Nephron progenitor cell (in vitro differentiated cells): ENCODE measurements around the gene CYP24A1.

ENCODE experiments used
- DNase-seq: peaks from one replicate; pipeline ENCODE4 v3.0.0; 2021
- H3K27ac Mint-ChIP-seq: 2 replicates; pipeline ENCODE4 v1.8.0; 2021; ENCODE audit warnings: mild to moderate bottlenecking, moderate library complexity, mixed read lengths
- H3K27me3 Mint-ChIP-seq: 2 replicates; pipeline ENCODE4 v1.8.0; 2021; ENCODE audit warnings: mild to moderate bottlenecking, low read depth, mixed read lengths; ENCODE audit not compliant: poor library complexity
- H3K36me3 Mint-ChIP-seq: 2 replicates; pipeline ENCODE4 v1.8.0; 2021; ENCODE audit warnings: low read depth, mixed read lengths
- H3K4me1 Mint-ChIP-seq: 2 replicates; pipeline ENCODE4 v1.8.0; 2021; ENCODE audit warnings: mixed read lengths
- H3K4me3 Mint-ChIP-seq: 2 replicates; pipeline ENCODE4 v1.8.0; 2021; ENCODE audit warnings: mild to moderate bottlenecking, moderate library complexity, mixed read lengths
- H3K9me3 Mint-ChIP-seq: 2 replicates; pipeline ENCODE4 v1.8.0; 2021; ENCODE audit warnings: mild to moderate bottlenecking, moderate library complexity, mixed read lengths
- TF ChIP-seq, protein P1 (sequence below): fragments of 200-600 bp; sonication (generic); IDR thresholded peaks from 2 replicates; pipeline ENCODE4 v1.5.0; 2021; ENCODE audit warnings: antibody characterized with exemption

CYP24A1 gene

GRCh38 chr20:54193817-54194216 lies 20.0 kb upstream of the CYP24A1 start:
- no peaks in the 10 kb centered on the region for H3K36me3 Mint-ChIP-seq
- H3K27me3 Mint-ChIP-seq, result peaks cover 6% of the 10 kb centered on the region
- no peak overlapping the region for H3K27ac Mint-ChIP-seq
- H3K4me3 Mint-ChIP-seq, result no peak overlapping the region
- DNase-seq, result no peak
- peaks cover 15% of the 10 kb centered on the region for H3K4me1 Mint-ChIP-seq
- no peaks in the 10 kb centered on the region for H3K9me3 Mint-ChIP-seq
- TF ChIP-seq, protein P1, sequence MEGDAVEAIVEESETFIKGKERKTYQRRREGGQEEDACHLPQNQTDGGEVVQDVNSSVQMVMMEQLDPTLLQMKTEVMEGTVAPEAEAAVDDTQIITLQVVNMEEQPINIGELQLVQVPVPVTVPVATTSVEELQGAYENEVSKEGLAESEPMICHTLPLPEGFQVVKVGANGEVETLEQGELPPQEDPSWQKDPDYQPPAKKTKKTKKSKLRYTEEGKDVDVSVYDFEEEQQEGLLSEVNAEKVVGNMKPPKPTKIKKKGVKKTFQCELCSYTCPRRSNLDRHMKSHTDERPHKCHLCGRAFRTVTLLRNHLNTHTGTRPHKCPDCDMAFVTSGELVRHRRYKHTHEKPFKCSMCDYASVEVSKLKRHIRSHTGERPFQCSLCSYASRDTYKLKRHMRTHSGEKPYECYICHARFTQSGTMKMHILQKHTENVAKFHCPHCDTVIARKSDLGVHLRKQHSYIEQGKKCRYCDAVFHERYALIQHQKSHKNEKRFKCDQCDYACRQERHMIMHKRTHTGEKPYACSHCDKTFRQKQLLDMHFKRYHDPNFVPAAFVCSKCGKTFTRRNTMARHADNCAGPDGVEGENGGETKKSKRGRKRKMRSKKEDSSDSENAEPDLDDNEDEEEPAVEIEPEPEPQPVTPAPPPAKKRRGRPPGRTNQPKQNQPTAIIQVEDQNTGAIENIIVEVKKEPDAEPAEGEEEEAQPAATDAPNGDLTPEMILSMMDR, result no peak

GRCh38 chr20:54190217-54190616 lies 16.4 kb upstream of the CYP24A1 start:
- DNase-seq, result no peak
- H3K4me1 Mint-ChIP-seq, result peaks cover 5% of the 10 kb centered on the region
- no peak overlapping the region for H3K4me3 Mint-ChIP-seq
- peaks cover 7% of the 10 kb centered on the region for H3K27me3 Mint-ChIP-seq
- TF ChIP-seq, protein P1, result no peak
- H3K27ac Mint-ChIP-seq, result no peak overlapping the region
- no peaks in the 10 kb centered on the region for H3K9me3 Mint-ChIP-seq
- H3K36me3 Mint-ChIP-seq, result no peaks in the 10 kb centered on the region

DNA sequence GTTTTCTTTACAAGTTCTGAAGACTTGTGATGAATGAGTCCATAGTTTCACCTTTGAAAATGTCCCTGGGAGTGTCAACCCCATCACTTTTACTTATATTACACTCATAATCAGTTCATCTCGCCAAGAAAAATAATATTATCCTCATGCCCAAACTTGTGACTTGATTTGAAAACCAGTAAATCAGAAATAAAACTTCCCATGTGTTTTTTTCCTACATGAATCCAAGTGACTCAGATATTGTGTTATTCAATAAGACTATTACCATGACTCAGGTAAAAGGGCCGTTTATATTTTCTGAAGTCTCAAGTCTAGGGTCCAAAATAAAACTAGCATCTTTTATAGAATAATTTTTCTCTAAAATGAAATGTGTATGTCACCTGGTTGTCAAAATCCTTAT lies 15.8 kb upstream of the CYP24A1 start:
- Mint-ChIP-seq H3K27ac (no peak overlapping the region), H3K36me3 (no peaks in the 10 kb centered on the region)

GRCh38 chr20:54188132-54188849 lies 14.5 kb upstream of the CYP24A1 start:
- DNase-seq, result no peak
- H3K27me3 Mint-ChIP-seq, result peaks cover 4% of the 10 kb centered on the region
- no peak overlapping the region for H3K4me3 Mint-ChIP-seq
- no peak overlapping the region for H3K27ac Mint-ChIP-seq
- TF ChIP-seq, protein P1, result no peak
- no peaks in the 10 kb centered on the region for H3K4me1 Mint-ChIP-seq
- no peaks in the 10 kb centered on the region for H3K36me3 Mint-ChIP-seq
- H3K9me3 Mint-ChIP-seq, result no peaks in the 10 kb centered on the region

More for the DNA sequence above, 15.8 kb upstream of the CYP24A1 start:
- H3K4me1 Mint-ChIP-seq, result no peaks in the 10 kb centered on the region
- H3K9me3 Mint-ChIP-seq, result no peaks in the 10 kb centered on the region
- TF ChIP-seq, protein P1, result no peak
- peaks cover 7% of the 10 kb centered on the region for H3K27me3 Mint-ChIP-seq
- H3K4me3 Mint-ChIP-seq, result no peak overlapping the region
- DNase-seq, result no peak

GRCh38 chr20:54184904-54185626 lies 11.3 kb upstream of the CYP24A1 start:
- no peaks in the 10 kb centered on the region for H3K9me3 Mint-ChIP-seq
- H3K4me3 Mint-ChIP-seq, result no peak overlapping the region
- no peaks in the 10 kb centered on the region for H3K36me3 Mint-ChIP-seq
- no peak overlapping the region for H3K27ac Mint-ChIP-seq
- no peak for DNase-seq
- H3K27me3 Mint-ChIP-seq, result peaks cover 13% of the 10 kb centered on the region
- TF ChIP-seq, protein P1, result no peak
- no peaks in the 10 kb centered on the region for H3K4me1 Mint-ChIP-seq

- no peaks in the 10 kb centered on the region for H3K9me3 Mint-ChIP-seq
- TF ChIP-seq, protein P1, result no peak
- H3K4me3 Mint-ChIP-seq, result no peak overlapping the region
- no peaks in the 10 kb centered on the region for H3K36me3 Mint-ChIP-seq
- no peak overlapping the region for H3K27ac Mint-ChIP-seq
- DNase-seq, result no peak
- peaks cover 21% of the 10 kb centered on the region for H3K27me3 Mint-ChIP-seq
- H3K4me1 Mint-ChIP-seq, result no peaks in the 10 kb centered on the region
These were observed 10.3 kb upstream of the CYP24A1 start for GRCh38 chr20:54184071-54184470.
